ENCODE data around the gene NACAD. TPM values are rescaled to one million over a fixed set of nuclear protein-coding genes. Genes with fewer than 3 reads are reported as not detected.

Gene NACAD
- polyA plus RNA-seq, 1 donor from 2014 or later: 14.5 TPM

DNA sequence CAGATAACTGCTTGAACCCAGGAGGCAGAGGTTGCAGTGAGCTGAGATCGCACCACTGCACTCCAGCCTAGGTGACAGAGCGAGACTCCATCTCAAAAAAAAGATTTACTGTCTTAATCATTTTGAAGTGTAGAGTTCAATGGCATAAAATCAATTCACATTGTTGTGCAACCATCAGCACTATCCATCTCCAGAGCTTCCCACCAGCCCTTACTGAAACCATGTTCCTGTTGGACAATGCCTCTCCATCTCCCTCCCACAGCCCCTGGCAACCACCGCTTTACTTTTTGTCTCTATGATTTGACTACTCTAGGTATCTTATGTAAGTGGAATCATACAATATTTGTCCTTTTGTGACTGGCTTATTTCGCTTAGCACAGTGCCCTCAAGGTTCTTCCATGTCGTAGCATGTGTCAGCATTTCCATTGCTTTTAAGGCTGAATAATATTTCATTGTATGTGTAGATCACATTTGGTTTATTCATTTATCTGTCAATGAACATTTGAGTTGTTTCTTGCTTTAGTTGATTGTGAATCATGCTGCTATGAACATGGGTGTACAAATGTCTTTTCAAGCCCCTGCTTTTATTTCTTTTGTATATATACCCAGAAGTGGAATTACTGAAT, 33.1 kb downstream of the NACAD start:
- H3K79me2 ChIP-seq (replicated peaks; ENCODE audit: insufficient read depth, low read length): no peaks in the 10 kb centered on the region
- TF ChIP-seq, protein P1, sequence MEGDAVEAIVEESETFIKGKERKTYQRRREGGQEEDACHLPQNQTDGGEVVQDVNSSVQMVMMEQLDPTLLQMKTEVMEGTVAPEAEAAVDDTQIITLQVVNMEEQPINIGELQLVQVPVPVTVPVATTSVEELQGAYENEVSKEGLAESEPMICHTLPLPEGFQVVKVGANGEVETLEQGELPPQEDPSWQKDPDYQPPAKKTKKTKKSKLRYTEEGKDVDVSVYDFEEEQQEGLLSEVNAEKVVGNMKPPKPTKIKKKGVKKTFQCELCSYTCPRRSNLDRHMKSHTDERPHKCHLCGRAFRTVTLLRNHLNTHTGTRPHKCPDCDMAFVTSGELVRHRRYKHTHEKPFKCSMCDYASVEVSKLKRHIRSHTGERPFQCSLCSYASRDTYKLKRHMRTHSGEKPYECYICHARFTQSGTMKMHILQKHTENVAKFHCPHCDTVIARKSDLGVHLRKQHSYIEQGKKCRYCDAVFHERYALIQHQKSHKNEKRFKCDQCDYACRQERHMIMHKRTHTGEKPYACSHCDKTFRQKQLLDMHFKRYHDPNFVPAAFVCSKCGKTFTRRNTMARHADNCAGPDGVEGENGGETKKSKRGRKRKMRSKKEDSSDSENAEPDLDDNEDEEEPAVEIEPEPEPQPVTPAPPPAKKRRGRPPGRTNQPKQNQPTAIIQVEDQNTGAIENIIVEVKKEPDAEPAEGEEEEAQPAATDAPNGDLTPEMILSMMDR (IDR thresholded peaks at IDR 0.05; ENCODE audit: poor library complexity, severe bottlenecking): no peak
- TF ChIP-seq POLR2AphosphoS5 (IDR thresholded peaks at IDR 0.05) (no peak), SMC3 (conservative IDR thresholded peaks at IDR 0.05; ENCODE audit: poor library complexity) (no peak), RAD21 (conservative IDR thresholded peaks at IDR 0.05) (no peak), EP300 (conservative IDR thresholded peaks at IDR 0.05; ENCODE audit: poor library complexity, severe bottlenecking) (no peak), MXI1 (conservative IDR thresholded peaks at IDR 0.05; ENCODE audit: poor library complexity, severe bottlenecking) (no peak)
- TF ChIP-seq, protein P2, sequence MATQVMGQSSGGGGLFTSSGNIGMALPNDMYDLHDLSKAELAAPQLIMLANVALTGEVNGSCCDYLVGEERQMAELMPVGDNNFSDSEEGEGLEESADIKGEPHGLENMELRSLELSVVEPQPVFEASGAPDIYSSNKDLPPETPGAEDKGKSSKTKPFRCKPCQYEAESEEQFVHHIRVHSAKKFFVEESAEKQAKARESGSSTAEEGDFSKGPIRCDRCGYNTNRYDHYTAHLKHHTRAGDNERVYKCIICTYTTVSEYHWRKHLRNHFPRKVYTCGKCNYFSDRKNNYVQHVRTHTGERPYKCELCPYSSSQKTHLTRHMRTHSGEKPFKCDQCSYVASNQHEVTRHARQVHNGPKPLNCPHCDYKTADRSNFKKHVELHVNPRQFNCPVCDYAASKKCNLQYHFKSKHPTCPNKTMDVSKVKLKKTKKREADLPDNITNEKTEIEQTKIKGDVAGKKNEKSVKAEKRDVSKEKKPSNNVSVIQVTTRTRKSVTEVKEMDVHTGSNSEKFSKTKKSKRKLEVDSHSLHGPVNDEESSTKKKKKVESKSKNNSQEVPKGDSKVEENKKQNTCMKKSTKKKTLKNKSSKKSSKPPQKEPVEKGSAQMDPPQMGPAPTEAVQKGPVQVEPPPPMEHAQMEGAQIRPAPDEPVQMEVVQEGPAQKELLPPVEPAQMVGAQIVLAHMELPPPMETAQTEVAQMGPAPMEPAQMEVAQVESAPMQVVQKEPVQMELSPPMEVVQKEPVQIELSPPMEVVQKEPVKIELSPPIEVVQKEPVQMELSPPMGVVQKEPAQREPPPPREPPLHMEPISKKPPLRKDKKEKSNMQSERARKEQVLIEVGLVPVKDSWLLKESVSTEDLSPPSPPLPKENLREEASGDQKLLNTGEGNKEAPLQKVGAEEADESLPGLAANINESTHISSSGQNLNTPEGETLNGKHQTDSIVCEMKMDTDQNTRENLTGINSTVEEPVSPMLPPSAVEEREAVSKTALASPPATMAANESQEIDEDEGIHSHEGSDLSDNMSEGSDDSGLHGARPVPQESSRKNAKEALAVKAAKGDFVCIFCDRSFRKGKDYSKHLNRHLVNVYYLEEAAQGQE (IDR thresholded peaks at IDR 0.05; ENCODE audit: borderline replicate concordance): no peak

DNA sequence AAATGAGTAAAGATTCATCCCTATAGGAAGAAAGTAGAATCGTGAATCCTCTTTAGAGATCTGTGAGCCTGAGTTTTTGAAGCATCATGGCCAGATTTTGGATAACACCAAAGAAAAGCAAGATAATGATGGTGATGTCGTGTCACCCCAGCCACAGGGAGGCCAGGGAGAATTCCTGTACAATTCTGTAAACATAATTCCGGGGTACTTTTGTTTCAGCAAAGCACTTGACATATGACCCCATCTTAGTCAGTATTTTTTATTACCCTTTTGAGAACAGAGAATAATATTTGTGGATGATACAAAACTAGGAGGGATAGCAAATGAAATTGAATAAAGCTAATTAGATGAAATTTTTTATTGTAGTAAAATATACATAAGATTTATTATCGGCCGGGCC, 33.8 kb downstream of the NACAD start:
- Histone ChIP-seq H3K9me3 (ENCODE audit: low read length) (no peaks in the 10 kb centered on the region), H2AFZ (ENCODE audit: low read depth, low read length) (no peak overlapping the region), H3K9me2 (ENCODE audit: insufficient read depth, low read length) (no peaks in the 10 kb centered on the region), H3K27me3 (ENCODE audit: insufficient read depth, low read depth, low read length) (no peaks in the 10 kb centered on the region), H3F3A (ENCODE audit: insufficient read depth, low read length, poor library complexity, severe bottlenecking) (no peaks in the 10 kb centered on the region), H3K4me3 (ENCODE audit: low read length) (no peak overlapping the region), H3K79me2 (replicated peaks; ENCODE audit: insufficient read depth, low read length) (no peaks in the 10 kb centered on the region), H3K27ac (ENCODE audit: low read length) (no peak overlapping the region), H3K9ac (ENCODE audit: low read length) (no peak overlapping the region), H4K20me1 (ENCODE audit: insufficient read depth) (no peaks in the 10 kb centered on the region), H3K36me3 (ENCODE audit: insufficient read depth, low read length) (no peaks in the 10 kb centered on the region), H3K4me2 (ENCODE audit: low read length) (no peak overlapping the region)
- TF ChIP-seq POLR2AphosphoS5 (IDR thresholded peaks at IDR 0.05) (no peak), EZH2 (IDR thresholded peaks at IDR 0.05; ENCODE audit: borderline replicate concordance, insufficient read depth, low read length, poor library complexity, severe bottlenecking) (no peak), TAF1 (IDR thresholded peaks at IDR 0.05; ENCODE audit: low read depth) (no peak), RAD21 (conservative IDR thresholded peaks at IDR 0.05) (no peak), SMC3 (conservative IDR thresholded peaks at IDR 0.05; ENCODE audit: poor library complexity) (no peak), EP300 (conservative IDR thresholded peaks at IDR 0.05; ENCODE audit: poor library complexity, severe bottlenecking) (no peak), MXI1 (conservative IDR thresholded peaks at IDR 0.05; ENCODE audit: poor library complexity, severe bottlenecking) (no peak)
- TF ChIP-seq, protein P2 (IDR thresholded peaks at IDR 0.05; ENCODE audit: borderline replicate concordance): no peak
- TF ChIP-seq, protein P1 (IDR thresholded peaks at IDR 0.05; ENCODE audit: poor library complexity, severe bottlenecking): no peak

More for the DNA sequence above, 33.1 kb downstream of the NACAD start:
- Histone ChIP-seq H3K9me2 (ENCODE audit: insufficient read depth, low read length) (no peaks in the 10 kb centered on the region), H3K36me3 (ENCODE audit: insufficient read depth, low read length) (no peaks in the 10 kb centered on the region), H3K9me3 (ENCODE audit: low read length) (no peaks in the 10 kb centered on the region), H3K4me3 (ENCODE audit: low read length) (no peak overlapping the region), H4K20me1 (ENCODE audit: insufficient read depth) (no peaks in the 10 kb centered on the region), H3K4me2 (ENCODE audit: low read length) (no peak overlapping the region), H2AFZ (ENCODE audit: low read depth, low read length) (no peak overlapping the region), H3K9ac (ENCODE audit: low read length) (no peak overlapping the region), H3K27ac (ENCODE audit: low read length) (no peak overlapping the region), H3F3A (ENCODE audit: insufficient read depth, low read length, poor library complexity, severe bottlenecking) (no peaks in the 10 kb centered on the region), H3K27me3 (ENCODE audit: insufficient read depth, low read depth, low read length) (no peaks in the 10 kb centered on the region)
